Right lobe of liver (tissue), 4 donors: ENCODE measurements around the gene CACNA2D3.

Experiments used
- POLR2A ChIP-seq: fragments of 450-650 bp; IDR thresholded peaks from one replicate; pipeline ENCODE4 v1.6.1; 2017; ENCODE audit warnings: antibody characterized with exemption, mild to moderate bottlenecking
- TF ChIP-seq, protein P1 (sequence below), 4 donors: fragments of 200-600 bp in 3 of 4; fragments of 450-650 bp in 1 of 4; IDR thresholded peaks; one replicate each; pipeline versions ENCODE4 v1.5.1 to v1.8.0; 2016 to 2022; ENCODE audit warnings: antibody characterized with exemption in 4 of 4, mild to moderate bottlenecking in 2 of 4
- donor health status: DM: no; HTN: no; CAD: no.
- donor health status: DM: no; HTN: no; CAD: no.
- donor health status: DM: no; HTN: yes; CAD: no.

GRCh38 chr3:54163441-54163840, 41.1 kb downstream of the CACNA2D3 start:
- TF ChIP-seq, protein P1, sequence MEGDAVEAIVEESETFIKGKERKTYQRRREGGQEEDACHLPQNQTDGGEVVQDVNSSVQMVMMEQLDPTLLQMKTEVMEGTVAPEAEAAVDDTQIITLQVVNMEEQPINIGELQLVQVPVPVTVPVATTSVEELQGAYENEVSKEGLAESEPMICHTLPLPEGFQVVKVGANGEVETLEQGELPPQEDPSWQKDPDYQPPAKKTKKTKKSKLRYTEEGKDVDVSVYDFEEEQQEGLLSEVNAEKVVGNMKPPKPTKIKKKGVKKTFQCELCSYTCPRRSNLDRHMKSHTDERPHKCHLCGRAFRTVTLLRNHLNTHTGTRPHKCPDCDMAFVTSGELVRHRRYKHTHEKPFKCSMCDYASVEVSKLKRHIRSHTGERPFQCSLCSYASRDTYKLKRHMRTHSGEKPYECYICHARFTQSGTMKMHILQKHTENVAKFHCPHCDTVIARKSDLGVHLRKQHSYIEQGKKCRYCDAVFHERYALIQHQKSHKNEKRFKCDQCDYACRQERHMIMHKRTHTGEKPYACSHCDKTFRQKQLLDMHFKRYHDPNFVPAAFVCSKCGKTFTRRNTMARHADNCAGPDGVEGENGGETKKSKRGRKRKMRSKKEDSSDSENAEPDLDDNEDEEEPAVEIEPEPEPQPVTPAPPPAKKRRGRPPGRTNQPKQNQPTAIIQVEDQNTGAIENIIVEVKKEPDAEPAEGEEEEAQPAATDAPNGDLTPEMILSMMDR (IDR thresholded peaks at IDR 0.05), result no peak
- TF ChIP-seq POLR2A, result no peak
